ENCODE results near the gene KCNMA1. TPM values are rescaled to one million over a fixed set of nuclear protein-coding genes. Genes with fewer than 3 reads are reported as not detected.

KCNMA1 gene
- polyA plus RNA-seq, 1 donor from 2014 or later = 60.8 TPM

- Histone ChIP-seq H3K9me2 (ENCODE audit: insufficient read depth, low read length) (no peaks in the 10 kb centered on the region), H3K27me3 (ENCODE audit: insufficient read depth, low read depth, low read length) (no peaks in the 10 kb centered on the region), H3K9ac (ENCODE audit: low read length) (no peak overlapping the region), H3K79me2 (replicated peaks; ENCODE audit: insufficient read depth, low read length) (no peaks in the 10 kb centered on the region), H3K9me3 (ENCODE audit: low read length) (no peaks in the 10 kb centered on the region), H3K4me3 (ENCODE audit: low read length) (no peak overlapping the region), H3K36me3 (ENCODE audit: insufficient read depth, low read length) (no peaks in the 10 kb centered on the region), H3K4me2 (ENCODE audit: low read length) (no peak overlapping the region), H2AFZ (ENCODE audit: low read depth, low read length) (no peak overlapping the region), H3K27ac (ENCODE audit: low read length) (no peak overlapping the region), H4K20me1 (ENCODE audit: insufficient read depth) (no peaks in the 10 kb centered on the region), H3F3A (ENCODE audit: insufficient read depth, low read length, poor library complexity, severe bottlenecking) (no peaks in the 10 kb centered on the region)
- TF ChIP-seq, protein P1, sequence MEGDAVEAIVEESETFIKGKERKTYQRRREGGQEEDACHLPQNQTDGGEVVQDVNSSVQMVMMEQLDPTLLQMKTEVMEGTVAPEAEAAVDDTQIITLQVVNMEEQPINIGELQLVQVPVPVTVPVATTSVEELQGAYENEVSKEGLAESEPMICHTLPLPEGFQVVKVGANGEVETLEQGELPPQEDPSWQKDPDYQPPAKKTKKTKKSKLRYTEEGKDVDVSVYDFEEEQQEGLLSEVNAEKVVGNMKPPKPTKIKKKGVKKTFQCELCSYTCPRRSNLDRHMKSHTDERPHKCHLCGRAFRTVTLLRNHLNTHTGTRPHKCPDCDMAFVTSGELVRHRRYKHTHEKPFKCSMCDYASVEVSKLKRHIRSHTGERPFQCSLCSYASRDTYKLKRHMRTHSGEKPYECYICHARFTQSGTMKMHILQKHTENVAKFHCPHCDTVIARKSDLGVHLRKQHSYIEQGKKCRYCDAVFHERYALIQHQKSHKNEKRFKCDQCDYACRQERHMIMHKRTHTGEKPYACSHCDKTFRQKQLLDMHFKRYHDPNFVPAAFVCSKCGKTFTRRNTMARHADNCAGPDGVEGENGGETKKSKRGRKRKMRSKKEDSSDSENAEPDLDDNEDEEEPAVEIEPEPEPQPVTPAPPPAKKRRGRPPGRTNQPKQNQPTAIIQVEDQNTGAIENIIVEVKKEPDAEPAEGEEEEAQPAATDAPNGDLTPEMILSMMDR (IDR thresholded peaks at IDR 0.05; ENCODE audit: poor library complexity, severe bottlenecking) = no peak
- TF ChIP-seq TAF1 (IDR thresholded peaks at IDR 0.05; ENCODE audit: low read depth) (no peak), EZH2 (IDR thresholded peaks at IDR 0.05; ENCODE audit: borderline replicate concordance, insufficient read depth, low read length, poor library complexity, severe bottlenecking) (no peak), RAD21 (conservative IDR thresholded peaks at IDR 0.05) (no peak), SMC3 (conservative IDR thresholded peaks at IDR 0.05; ENCODE audit: poor library complexity) (no peak), REST (IDR thresholded peaks at IDR 0.05; ENCODE audit: borderline replicate concordance) (no peak), POLR2AphosphoS5 (IDR thresholded peaks at IDR 0.05) (no peak), MXI1 (conservative IDR thresholded peaks at IDR 0.05; ENCODE audit: poor library complexity, severe bottlenecking) (no peak), EP300 (conservative IDR thresholded peaks at IDR 0.05; ENCODE audit: poor library complexity, severe bottlenecking) (no peak)
Observed at GRCh38 chr10:77405771-77406241, 231.8 kb downstream of the KCNMA1 start.

DNA sequence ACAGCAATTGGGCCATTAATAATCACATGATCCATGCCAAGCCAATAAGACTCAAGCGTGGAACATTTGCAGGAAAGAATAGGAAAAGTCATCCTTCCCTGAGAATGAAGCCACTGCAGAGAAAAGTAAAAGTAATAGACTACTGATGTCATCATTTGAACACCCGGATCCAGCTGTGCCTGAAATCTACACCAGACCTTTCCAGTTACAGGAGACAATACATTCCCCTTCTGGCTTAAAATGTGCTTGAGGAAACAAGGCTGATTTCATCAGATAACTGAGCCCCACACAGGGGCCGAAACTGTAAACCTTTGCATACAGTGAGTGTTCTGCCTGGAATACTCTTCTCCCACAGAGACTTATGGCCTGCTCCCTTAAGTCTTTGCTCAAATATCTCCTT, 232.8 kb downstream of the KCNMA1 start:
- Histone ChIP-seq H4K20me1 (ENCODE audit: insufficient read depth) (no peaks in the 10 kb centered on the region), H3K27ac (ENCODE audit: low read length) (no peak overlapping the region), H3K4me3 (ENCODE audit: low read length) (no peak overlapping the region), H3F3A (ENCODE audit: insufficient read depth, low read length, poor library complexity, severe bottlenecking) (no peaks in the 10 kb centered on the region), H2AFZ (ENCODE audit: low read depth, low read length) (no peak overlapping the region), H3K4me2 (ENCODE audit: low read length) (no peak overlapping the region), H3K9me2 (ENCODE audit: insufficient read depth, low read length) (no peaks in the 10 kb centered on the region), H3K79me2 (replicated peaks; ENCODE audit: insufficient read depth, low read length) (no peaks in the 10 kb centered on the region), H3K27me3 (ENCODE audit: insufficient read depth, low read depth, low read length) (no peaks in the 10 kb centered on the region), H3K9ac (ENCODE audit: low read length) (no peak overlapping the region), H3K9me3 (ENCODE audit: low read length) (no peaks in the 10 kb centered on the region), H3K36me3 (ENCODE audit: insufficient read depth, low read length) (no peaks in the 10 kb centered on the region)
- TF ChIP-seq SMC3 (conservative IDR thresholded peaks at IDR 0.05; ENCODE audit: poor library complexity) = no peak
- no peak for TF ChIP-seq RAD21 (conservative IDR thresholded peaks at IDR 0.05)
- TF ChIP-seq POLR2AphosphoS5 (IDR thresholded peaks at IDR 0.05) = no peak
- TF ChIP-seq TAF1 (IDR thresholded peaks at IDR 0.05; ENCODE audit: low read depth) = no peak
- TF ChIP-seq EP300 (conservative IDR thresholded peaks at IDR 0.05; ENCODE audit: poor library complexity, severe bottlenecking) = no peak
- no peak for TF ChIP-seq REST (IDR thresholded peaks at IDR 0.05; ENCODE audit: borderline replicate concordance)
- TF ChIP-seq MXI1 (conservative IDR thresholded peaks at IDR 0.05; ENCODE audit: poor library complexity, severe bottlenecking) = no peak
- TF ChIP-seq, protein P1 (IDR thresholded peaks at IDR 0.05; ENCODE audit: poor library complexity, severe bottlenecking) = no peak
- TF ChIP-seq EZH2 (IDR thresholded peaks at IDR 0.05; ENCODE audit: borderline replicate concordance, insufficient read depth, low read length, poor library complexity, severe bottlenecking) = no peak

Measured in neural cell (in vitro differentiated cells).